ENCODE results near the gene MACO1.
"Not testable (repeated sequence)": the region's sequence is repeated elsewhere in the genome, so short reads cannot be mapped to it uniquely, and the experiment has no call there.

The MACO1 gene

GRCh38 chr1:25430073-25430966, at the start of gene MACO1:
TSS of gene MACO1 (plus strand) at chr1:25430897. CDS start at chr1:25431099, 202 bp downstream.
- Mint-ChIP-seq H3K36me3 (no peaks in the 10 kb centered on the region), H3K9me3 (ENCODE audit: low read depth) (no peaks in the 10 kb centered on the region), H3K4me1 (ENCODE audit: low read depth) (peaks cover 43% of the 10 kb centered on the region), H3K27me3 (no peaks in the 10 kb centered on the region), H3K4me3 (peak within 1 kb of the TSS; percentile 97), H3K27ac (peak within 1 kb of the TSS; percentile 100)

GRCh38 chr1:25382543-25382942, 48.2 kb upstream of the MACO1 start:
- H3K27me3 Mint-ChIP-seq; H3K4me1 Mint-ChIP-seq (ENCODE audit: low read depth); H3K4me3 Mint-ChIP-seq; H3K9me3 Mint-ChIP-seq (ENCODE audit: low read depth); H3K27ac Mint-ChIP-seq; H3K36me3 Mint-ChIP-seq: not testable (repeated sequence)

GRCh38 chr1:25383090-25383489, 47.6 kb upstream of the MACO1 start:
- H3K27ac Mint-ChIP-seq; H3K9me3 Mint-ChIP-seq (ENCODE audit: low read depth); H3K36me3 Mint-ChIP-seq; H3K4me1 Mint-ChIP-seq (ENCODE audit: low read depth); H3K27me3 Mint-ChIP-seq; H3K4me3 Mint-ChIP-seq: not testable (repeated sequence)

- not testable (repeated sequence) for H3K27me3 Mint-ChIP-seq; H3K9me3 Mint-ChIP-seq (ENCODE audit: low read depth); H3K4me1 Mint-ChIP-seq (ENCODE audit: low read depth); H3K4me3 Mint-ChIP-seq; H3K36me3 Mint-ChIP-seq; H3K27ac Mint-ChIP-seq
These were observed 46.8 kb upstream of the MACO1 start for GRCh38 chr1:25383875-25384274.

GRCh38 chr1:25387096-25387495, 43.6 kb upstream of the MACO1 start:
- H3K27ac Mint-ChIP-seq; H3K36me3 Mint-ChIP-seq; H3K27me3 Mint-ChIP-seq; H3K4me3 Mint-ChIP-seq; H3K4me1 Mint-ChIP-seq (ENCODE audit: low read depth); H3K9me3 Mint-ChIP-seq (ENCODE audit: low read depth): not testable (repeated sequence)

GRCh38 chr1:25388691-25389090, 42.0 kb upstream of the MACO1 start:
- H3K27ac Mint-ChIP-seq, result not testable (repeated sequence)

GRCh38 chr1:25389721-25390120, 41.0 kb upstream of the MACO1 start:
- not testable (repeated sequence) for H3K27me3 Mint-ChIP-seq; H3K4me3 Mint-ChIP-seq; H3K9me3 Mint-ChIP-seq (ENCODE audit: low read depth); H3K4me1 Mint-ChIP-seq (ENCODE audit: low read depth); H3K27ac Mint-ChIP-seq; H3K36me3 Mint-ChIP-seq

More at GRCh38 chr1:25388691-25389090, 42.0 kb upstream of the MACO1 start:
- H3K9me3 Mint-ChIP-seq (ENCODE audit: low read depth); H3K27me3 Mint-ChIP-seq; H3K4me1 Mint-ChIP-seq (ENCODE audit: low read depth); H3K36me3 Mint-ChIP-seq; H3K4me3 Mint-ChIP-seq: not testable (repeated sequence)

- Mint-ChIP-seq H3K27me3 (peaks cover 2% of the 10 kb centered on the region), H3K4me3 (no peak overlapping the region), H3K27ac (no peak overlapping the region), H3K4me1 (ENCODE audit: low read depth) (no peaks in the 10 kb centered on the region), H3K9me3 (ENCODE audit: low read depth) (no peaks in the 10 kb centered on the region), H3K36me3 (no peaks in the 10 kb centered on the region)
These were observed 37.9 kb upstream of the MACO1 start for GRCh38 chr1:25392841-25393240.

GRCh38 chr1:25397549-25397948, 33.1 kb upstream of the MACO1 start:
- H3K36me3 Mint-ChIP-seq; H3K4me3 Mint-ChIP-seq; H3K27me3 Mint-ChIP-seq; H3K4me1 Mint-ChIP-seq (ENCODE audit: low read depth); H3K27ac Mint-ChIP-seq; H3K9me3 Mint-ChIP-seq (ENCODE audit: low read depth): not testable (repeated sequence)

- not testable (repeated sequence) for H3K27ac Mint-ChIP-seq; H3K36me3 Mint-ChIP-seq; H3K4me3 Mint-ChIP-seq; H3K9me3 Mint-ChIP-seq (ENCODE audit: low read depth); H3K4me1 Mint-ChIP-seq (ENCODE audit: low read depth); H3K27me3 Mint-ChIP-seq
These were observed 32.6 kb upstream of the MACO1 start for GRCh38 chr1:25398079-25398478.

- not testable (repeated sequence) for H3K4me1 Mint-ChIP-seq (ENCODE audit: low read depth); H3K27me3 Mint-ChIP-seq; H3K4me3 Mint-ChIP-seq; H3K9me3 Mint-ChIP-seq (ENCODE audit: low read depth); H3K27ac Mint-ChIP-seq; H3K36me3 Mint-ChIP-seq
These were observed 27.5 kb upstream of the MACO1 start for GRCh38 chr1:25402947-25403803.

- not testable (repeated sequence) for H3K36me3 Mint-ChIP-seq; H3K4me1 Mint-ChIP-seq (ENCODE audit: low read depth); H3K9me3 Mint-ChIP-seq (ENCODE audit: low read depth); H3K27me3 Mint-ChIP-seq; H3K27ac Mint-ChIP-seq; H3K4me3 Mint-ChIP-seq
These were observed 24.9 kb upstream of the MACO1 start for GRCh38 chr1:25405731-25406305.

GRCh38 chr1:25409641-25410427, 20.9 kb upstream of the MACO1 start:
- not testable (repeated sequence) for H3K9me3 Mint-ChIP-seq (ENCODE audit: low read depth); H3K4me3 Mint-ChIP-seq; H3K4me1 Mint-ChIP-seq (ENCODE audit: low read depth); H3K27ac Mint-ChIP-seq; H3K36me3 Mint-ChIP-seq; H3K27me3 Mint-ChIP-seq

- not testable (repeated sequence) for H3K4me1 Mint-ChIP-seq (ENCODE audit: low read depth); H3K27me3 Mint-ChIP-seq; H3K27ac Mint-ChIP-seq; H3K9me3 Mint-ChIP-seq (ENCODE audit: low read depth); H3K36me3 Mint-ChIP-seq; H3K4me3 Mint-ChIP-seq
These were observed 17.6 kb upstream of the MACO1 start for GRCh38 chr1:25412872-25413623.
